ENCODE data around the gene KRT73. TPM values are rescaled to one million over a fixed set of nuclear protein-coding genes. Genes with fewer than 3 reads are reported as not detected.

KRT73 gene
- total RNA-seq, 1 experiment from 2014 or later = not detected

- DNase-seq (ENCODE audit: low spot score) = no peak
These were observed 27.6 kb upstream of the KRT73 start for GRCh38 chr12:52645982-52646381.

- no peak for DNase-seq (ENCODE audit: low spot score)
These were observed 26.9 kb upstream of the KRT73 start for GRCh38 chr12:52645120-52645761.

GRCh38 chr12:52644078-52644415 lies 25.7 kb upstream of the KRT73 start:
- no peak for DNase-seq (ENCODE audit: low spot score)

- DNase-seq (ENCODE audit: low spot score) = no peak
These were observed 25.1 kb upstream of the KRT73 start for GRCh38 chr12:52643233-52644077.

- DNase-seq (ENCODE audit: low spot score) = no peak
These were observed 23.1 kb upstream of the KRT73 start for GRCh38 chr12:52641468-52641867.

- no peak for DNase-seq (ENCODE audit: low spot score)
These were observed 18.9 kb upstream of the KRT73 start for GRCh38 chr12:52637299-52637698.

GRCh38 chr12:52636592-52637258 lies 18.4 kb upstream of the KRT73 start:
- no peak for DNase-seq (ENCODE audit: low spot score)

- DNase-seq (ENCODE audit: low spot score) = no peak
These were observed 17.8 kb upstream of the KRT73 start for GRCh38 chr12:52636189-52636588.

- no peak for DNase-seq (ENCODE audit: low spot score)
These were observed 16.1 kb upstream of the KRT73 start for GRCh38 chr12:52634266-52635056.

- no peak for DNase-seq (ENCODE audit: low spot score)
These were observed 15.0 kb upstream of the KRT73 start for GRCh38 chr12:52633383-52633782.

- DNase-seq (ENCODE audit: low spot score) = no peak
These were observed 14.3 kb upstream of the KRT73 start for GRCh38 chr12:52632656-52633055.

GRCh38 chr12:52631676-52632459 lies 13.5 kb upstream of the KRT73 start:
- no peak for DNase-seq (ENCODE audit: low spot score)

- DNase-seq (ENCODE audit: low spot score) = no peak
These were observed 12.9 kb upstream of the KRT73 start for GRCh38 chr12:52631264-52631663.

GRCh38 chr12:52630599-52631200 lies 12.3 kb upstream of the KRT73 start:
- DNase-seq (ENCODE audit: low spot score) = no peak

- DNase-seq (ENCODE audit: low spot score) = no peak
These were observed 11.7 kb upstream of the KRT73 start for GRCh38 chr12:52630008-52630500.

- DNase-seq (ENCODE audit: low spot score) = no peak
These were observed 11.1 kb upstream of the KRT73 start for GRCh38 chr12:52629281-52630007.

GRCh38 chr12:52628841-52629240 lies 10.5 kb upstream of the KRT73 start:
- no peak for DNase-seq (ENCODE audit: low spot score)

GRCh38 chr12:52628111-52628507 lies 9.8 kb upstream of the KRT73 start:
- no peak for DNase-seq (ENCODE audit: low spot score)

- no peak for DNase-seq (ENCODE audit: low spot score)
These were observed 9.2 kb upstream of the KRT73 start for GRCh38 chr12:52627395-52628110.
